NB4 (cell line): ENCODE data around the gene ANO8.

Experiments
- POLR2A ChIP-seq: IDR thresholded peaks from 2 replicates; pipeline ENCODE4 v1.6.1; 2011; ENCODE audit warnings: mild to moderate bottlenecking; ENCODE audit not compliant: insufficient read length; ENCODE audit errors: extremely low read depth
- TF ChIP-seq, protein P1 (sequence below): IDR thresholded peaks from one replicate; pipeline ENCODE4 v1.5.1; 2012; ENCODE audit warnings: low read depth, low read length

DNA sequence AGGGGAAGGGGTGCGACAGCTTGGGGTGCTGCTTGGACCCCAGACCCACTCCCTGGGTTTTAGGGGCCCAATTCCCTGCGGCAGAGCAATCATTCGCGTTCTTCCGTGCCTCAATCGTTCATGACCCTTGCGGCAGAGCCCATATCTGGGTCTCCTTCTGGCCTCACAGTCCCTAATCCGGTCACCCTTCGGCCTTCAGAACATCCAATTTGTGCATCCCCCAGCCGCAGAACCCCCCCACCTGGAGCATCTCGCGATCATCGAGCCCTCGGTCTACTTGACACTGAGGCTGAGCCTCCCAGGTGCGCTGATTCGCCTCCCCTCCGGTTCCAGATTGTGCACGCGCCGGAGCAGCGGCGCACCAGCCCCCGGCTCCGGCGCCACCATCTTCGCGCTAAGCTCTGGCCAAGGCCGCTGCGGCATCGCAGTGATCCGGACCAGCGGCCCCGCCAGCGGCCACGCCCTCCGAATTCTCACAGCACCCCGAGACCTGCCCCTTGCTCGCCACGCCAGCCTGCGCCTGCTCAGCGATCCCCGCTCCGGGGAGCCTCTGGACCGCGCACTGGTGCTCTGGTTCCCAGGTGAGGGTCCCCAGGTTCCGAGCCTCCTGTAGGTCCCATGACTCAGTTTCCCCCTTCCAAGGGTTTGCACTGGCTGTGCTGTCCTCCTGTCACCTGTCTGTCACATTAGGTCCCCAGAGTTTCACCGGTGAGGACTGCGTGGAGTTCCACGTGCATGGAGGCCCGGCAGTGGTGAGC, 3.2 kb upstream of the ANO8 start:
- TF ChIP-seq, protein P1, sequence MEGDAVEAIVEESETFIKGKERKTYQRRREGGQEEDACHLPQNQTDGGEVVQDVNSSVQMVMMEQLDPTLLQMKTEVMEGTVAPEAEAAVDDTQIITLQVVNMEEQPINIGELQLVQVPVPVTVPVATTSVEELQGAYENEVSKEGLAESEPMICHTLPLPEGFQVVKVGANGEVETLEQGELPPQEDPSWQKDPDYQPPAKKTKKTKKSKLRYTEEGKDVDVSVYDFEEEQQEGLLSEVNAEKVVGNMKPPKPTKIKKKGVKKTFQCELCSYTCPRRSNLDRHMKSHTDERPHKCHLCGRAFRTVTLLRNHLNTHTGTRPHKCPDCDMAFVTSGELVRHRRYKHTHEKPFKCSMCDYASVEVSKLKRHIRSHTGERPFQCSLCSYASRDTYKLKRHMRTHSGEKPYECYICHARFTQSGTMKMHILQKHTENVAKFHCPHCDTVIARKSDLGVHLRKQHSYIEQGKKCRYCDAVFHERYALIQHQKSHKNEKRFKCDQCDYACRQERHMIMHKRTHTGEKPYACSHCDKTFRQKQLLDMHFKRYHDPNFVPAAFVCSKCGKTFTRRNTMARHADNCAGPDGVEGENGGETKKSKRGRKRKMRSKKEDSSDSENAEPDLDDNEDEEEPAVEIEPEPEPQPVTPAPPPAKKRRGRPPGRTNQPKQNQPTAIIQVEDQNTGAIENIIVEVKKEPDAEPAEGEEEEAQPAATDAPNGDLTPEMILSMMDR: no peak
- no peak for TF ChIP-seq POLR2A
